GM18858 (cell line): ENCODE results near the gene CLEC10A.
"Not testable (repeated sequence)": the region's sequence is repeated elsewhere in the genome, so short reads cannot be mapped to it uniquely, and the experiment has no call there.

Experiments
- ATAC-seq: cut with Tn5 transposase; IDR thresholded peaks from one replicate; pipeline ENCODE4 v1.9.1; 2021; ENCODE audit not compliant: unreplicated experiment

CLEC10A gene

DNA sequence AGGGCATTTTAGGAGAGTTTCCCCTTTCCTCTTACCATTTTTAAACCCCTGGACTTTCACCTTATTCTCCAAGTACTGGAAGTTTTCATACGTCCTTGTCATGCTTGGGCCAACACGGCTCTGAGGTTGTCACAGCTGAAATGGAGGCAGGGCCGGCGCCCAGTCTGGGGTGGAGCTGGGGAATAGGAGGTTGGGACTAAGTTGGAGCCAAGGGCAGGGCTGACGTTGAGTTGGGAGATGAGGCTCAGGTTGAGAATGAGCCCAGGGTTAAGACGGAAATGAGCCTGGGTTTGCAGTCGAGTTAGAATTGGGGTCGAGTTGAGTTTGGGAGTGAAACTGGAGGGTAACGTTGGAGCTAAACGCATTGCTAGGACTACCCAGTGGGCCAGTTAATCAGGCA is 1.3 kb downstream of the CLEC10A start:
- no peak for ATAC-seq

DNA sequence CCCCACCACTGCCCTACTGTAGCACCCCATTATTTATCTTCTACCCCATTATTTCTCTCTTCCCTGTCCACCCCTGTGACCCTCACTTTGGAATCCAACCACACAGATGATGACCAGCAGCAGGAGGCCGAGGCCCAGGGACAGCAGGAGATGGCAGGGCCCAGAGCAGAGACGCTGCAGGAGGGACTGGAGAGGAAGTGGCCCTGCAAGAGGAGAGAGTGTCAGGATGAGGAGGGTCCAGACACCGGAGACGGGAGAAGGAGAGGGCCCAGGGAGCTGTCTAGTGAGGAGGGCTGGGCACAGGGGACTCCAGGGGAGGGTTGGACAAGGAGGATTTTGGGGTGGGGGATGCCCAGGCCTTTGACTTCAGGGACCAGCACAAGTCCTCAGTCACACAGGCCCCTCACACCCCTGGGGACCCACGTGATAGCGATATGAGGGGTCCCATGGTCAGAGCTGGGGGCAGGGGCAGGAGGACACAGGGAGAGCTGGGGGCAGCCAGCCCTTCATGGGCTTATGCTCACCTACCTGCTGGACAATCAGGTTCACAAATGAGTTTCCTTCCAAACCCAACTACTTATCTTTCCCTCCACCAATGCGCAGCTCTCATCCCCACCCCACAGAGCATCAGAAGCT is 2.0 kb downstream of the CLEC10A start:
- ATAC-seq, result no peak

DNA sequence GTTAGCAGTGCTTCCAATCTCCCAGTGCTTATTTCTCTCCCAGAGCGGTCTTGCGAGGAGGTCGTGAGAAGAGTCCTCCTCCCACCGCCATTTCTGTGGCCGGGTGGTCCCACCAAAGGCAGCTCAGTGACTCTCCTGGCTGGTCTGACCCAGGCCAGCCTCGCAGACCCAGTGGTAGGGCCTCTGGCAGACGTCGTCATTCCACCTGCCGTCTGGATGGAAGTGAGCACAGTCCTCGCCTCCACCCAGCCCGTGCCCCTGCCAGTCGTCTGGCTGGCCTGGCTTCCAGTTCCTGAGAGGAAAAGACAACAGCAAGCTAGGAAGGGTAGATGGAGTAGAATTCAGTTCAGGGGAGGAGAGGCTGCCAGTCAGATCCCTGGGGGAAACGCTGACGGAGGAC is 5.1 kb downstream of the CLEC10A start:
- ATAC-seq, result no peak

DNA sequence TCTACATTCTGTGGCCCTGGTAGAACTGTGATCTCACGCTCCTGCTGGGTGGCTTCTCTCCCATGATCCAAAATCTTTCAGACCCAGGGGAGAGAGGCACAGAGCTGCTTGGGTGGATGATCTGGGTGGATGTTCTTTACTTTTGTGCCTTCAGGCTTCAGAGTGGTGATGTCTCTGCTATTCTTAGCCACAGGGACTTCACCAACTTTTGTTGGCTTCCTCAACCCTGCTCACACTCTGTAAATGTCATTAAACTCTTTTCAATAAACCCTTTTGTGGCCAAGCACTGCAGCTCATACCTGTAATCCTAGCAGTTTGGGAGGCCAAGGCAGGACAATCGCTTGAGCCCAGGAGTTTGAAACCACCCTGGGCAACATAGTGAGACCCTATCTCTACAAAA is 7.6 kb downstream of the CLEC10A start:
- no peak for ATAC-seq

DNA sequence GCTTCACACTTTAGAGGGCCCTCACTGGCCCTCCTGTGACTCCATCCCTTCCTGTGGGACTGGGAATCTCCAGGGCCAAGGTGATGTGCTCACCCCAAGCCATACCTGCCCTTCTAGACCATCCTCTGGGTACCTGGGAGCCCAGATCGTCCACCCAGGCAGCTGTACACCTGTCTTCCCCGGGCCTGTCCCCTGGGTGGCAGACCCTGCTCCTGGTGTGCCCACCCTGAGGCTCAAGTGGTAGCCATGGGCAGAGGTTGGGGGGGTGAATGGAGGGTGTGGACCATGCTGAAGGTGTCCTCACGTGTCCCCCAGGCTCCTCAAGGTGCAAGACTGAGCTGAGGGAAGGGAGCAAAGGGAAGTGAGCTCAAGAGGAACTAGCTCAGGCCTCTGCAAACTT is 9.3 kb downstream of the CLEC10A start:
- ATAC-seq, result no peak

DNA sequence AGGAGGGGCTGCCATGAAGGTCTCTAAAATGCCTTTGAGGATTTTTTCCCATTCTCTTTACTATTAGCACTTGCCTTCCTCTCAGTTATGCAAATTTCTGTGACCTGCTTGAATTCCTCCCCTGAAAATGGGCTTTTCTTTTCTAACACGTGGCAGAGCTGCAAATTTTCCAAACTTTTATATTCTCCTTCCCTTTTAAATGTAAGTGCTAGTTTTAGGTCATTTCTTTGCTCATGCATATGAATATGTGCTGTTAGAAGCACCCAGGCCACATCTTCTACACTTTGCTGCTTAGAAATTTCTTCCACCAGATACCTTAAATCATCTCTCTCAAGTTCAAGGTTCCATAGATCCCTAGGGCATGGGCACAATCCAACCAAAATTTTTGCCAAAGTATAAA is 11.8 kb downstream of the CLEC10A start:
- ATAC-seq, result no peak

DNA sequence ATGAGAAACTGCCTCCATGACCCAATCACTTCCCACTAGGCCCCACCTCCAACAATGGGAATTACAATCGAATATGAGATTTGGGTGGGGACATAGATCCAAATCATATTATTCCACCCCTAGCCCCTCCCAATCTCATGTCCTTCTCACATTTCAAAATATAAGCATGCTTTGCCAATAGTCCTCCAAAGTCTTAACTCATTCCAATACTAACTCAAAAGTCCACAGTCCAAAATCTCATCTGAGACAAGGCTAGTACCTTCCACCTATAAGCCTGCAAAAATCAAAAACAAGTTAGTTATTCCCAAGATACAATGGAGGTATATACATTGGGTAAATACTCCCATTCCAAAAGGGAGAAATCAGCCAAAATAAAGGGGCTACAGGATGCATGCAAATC is 12.9 kb downstream of the CLEC10A start:
- ATAC-seq, result no peak

DNA sequence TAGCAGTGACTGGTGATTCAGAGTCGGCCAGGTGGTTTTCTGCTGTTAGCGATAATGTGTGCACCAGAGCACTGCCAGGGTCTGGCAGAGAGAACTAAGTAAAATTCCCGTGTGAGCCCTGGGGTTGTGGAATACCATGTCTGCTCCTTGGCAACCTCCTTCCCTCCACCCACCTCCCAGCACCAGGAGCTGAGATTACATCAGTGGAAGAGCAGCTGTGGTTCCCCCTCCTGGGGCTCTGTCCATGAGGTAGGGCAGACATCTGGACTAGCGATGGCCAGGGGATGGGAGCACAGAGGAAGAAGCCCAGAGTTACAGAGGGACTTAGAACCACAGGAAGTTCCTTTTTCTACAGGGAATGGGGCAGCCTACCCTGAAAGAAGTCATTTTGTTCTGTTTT is 15.8 kb downstream of the CLEC10A start:
- no peak for ATAC-seq

DNA sequence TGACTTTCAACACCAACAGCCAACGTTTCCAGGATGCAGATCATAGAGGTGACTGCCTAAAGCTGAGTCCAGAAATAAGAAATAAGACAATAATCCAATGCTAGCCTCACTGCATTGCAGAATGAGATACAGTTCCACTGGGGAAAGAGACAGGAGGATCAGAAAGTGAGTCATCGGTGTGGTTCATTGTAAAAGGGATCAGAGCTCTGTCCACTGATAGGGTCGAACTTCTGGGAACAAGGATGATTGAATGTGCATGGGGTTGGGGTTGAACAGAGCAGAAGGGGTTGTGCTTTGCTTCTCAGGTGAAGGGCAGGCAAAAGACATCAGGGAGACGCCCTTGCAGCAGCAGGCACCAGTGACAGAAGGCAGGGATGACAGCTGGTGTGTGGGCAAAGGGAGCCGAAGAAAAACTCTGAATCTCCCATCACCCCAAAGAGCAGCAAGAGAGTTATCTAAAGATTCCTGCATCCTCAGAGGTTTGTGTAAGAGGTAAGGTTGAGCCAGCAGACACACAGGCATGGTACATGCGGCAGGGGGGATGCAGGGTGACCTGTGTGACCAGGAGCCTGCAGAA is 16.4 kb downstream of the CLEC10A start:
- ATAC-seq, result no peak

DNA sequence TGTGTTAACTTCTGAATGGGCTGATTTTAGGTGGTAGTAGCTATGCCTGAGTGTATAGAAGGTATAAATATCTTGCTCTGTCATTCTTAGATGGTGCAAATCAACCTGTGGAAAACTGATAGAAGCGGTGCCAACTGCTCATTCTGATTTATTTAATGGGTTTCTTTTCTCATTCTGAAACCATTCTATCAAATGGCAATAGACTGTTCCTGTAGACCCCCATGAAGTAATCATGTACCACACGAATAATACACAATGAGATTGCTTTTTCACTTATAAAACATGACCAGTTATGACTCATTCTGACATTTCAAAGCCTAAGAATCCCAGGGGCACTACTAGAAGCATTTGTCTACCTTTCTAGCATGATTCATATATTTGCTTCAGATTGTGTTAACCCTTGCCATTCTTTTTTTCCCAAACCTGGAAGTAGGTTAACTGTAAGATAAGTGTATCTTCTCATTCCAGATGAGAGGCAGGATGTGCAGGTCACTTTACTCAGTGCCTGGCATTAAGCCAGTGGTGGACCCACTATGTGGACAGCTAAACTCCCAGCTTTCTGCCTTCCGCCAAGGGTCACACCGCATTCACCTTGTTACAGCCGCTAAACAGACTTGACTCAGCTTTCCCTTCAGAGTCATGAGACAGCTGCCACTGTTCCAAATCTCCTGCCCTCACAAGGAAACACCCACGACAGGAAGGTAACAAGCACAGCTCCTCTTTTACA is 19.7 kb downstream of the CLEC10A start:
- ATAC-seq, result no peak

DNA sequence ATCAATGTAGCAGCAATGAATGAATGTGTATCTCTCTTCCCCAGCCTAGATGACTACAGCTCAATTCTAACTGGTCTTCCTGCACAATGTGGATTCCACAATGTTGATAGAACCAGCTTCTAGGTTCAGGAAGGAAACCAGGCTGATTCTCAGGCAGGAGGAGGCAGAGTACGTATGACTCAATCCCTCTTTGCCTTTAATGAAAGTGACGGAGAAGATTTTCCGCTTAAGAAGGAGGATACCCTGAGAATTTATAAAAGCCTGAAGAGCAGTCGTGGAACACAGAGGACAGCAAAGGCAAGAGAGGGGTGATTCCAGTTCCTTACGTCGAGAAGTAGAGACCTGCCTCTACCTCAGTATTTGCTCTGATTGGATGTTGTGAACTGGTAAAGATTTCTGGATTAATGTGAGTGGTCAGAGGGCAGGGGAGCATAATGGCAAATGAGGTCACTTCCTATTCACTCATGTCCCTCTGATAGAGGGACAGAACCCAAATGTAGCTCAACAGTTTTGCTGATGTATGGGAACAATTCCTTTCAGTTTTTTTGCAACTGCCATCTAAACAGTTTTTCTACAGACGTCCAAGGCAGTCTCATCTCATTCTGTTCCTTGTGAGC is 21.1 kb downstream of the CLEC10A start:
- no peak for ATAC-seq

DNA sequence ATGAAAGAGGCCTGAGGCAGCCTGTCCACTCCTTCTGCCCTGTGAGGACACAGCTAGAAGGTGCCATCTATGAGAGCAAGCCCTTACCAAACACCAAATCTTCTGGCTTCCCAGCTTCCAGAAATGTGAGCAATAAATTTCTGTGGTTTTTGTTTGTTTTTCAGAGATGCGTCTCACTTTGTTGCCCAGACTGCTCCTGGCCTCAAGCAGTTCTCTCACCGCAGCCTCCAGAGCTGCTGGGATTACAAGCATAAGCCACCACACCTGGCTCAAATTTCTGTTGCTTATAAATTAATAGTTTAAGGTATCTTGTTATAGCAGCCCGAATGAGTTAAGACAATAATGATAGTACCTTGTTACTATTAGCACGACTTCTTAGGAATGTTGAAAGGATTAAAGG is 23.7 kb downstream of the CLEC10A start:
- ATAC-seq, result no peak

DNA sequence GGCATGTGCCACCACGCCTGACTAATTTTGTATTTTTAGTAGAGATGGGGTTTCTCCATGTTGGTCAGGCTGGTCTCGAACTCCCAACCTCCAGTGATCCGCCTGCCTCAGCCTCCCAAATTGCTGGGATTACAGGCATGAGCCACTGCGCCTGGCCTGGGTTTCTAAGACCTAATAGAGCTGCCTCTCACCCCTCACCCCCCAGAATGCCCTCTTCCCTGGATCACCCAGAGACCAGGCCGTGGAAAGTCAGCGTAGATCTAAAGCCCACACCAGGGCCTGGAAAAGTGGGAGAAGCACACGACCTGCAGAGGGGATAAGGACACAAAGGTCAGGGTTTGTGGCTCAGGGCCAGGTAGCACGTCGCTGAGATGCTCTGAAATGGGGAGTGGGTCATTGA is 29.5 kb downstream of the CLEC10A start:
- not testable (repeated sequence) for ATAC-seq

DNA sequence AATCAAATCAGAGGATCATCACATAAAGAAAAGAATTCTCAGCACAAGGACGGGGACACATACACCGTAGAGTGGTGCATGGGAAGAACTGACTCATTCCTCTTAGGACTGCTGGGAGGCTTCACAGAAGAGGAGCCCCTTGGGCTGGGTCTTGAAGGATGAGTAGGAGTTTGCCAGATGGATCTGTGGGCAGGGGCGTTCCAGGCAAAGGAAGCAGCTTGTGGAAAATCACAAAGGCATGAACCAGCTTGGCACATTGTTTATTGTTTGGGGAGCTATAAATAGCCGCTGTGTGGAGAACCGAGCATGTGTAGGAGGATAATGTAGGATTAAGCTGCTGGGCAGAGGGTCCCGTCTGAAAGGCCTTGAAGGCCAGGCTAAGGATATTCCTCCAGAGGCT is 31.1 kb downstream of the CLEC10A start:
- ATAC-seq, result no peak

DNA sequence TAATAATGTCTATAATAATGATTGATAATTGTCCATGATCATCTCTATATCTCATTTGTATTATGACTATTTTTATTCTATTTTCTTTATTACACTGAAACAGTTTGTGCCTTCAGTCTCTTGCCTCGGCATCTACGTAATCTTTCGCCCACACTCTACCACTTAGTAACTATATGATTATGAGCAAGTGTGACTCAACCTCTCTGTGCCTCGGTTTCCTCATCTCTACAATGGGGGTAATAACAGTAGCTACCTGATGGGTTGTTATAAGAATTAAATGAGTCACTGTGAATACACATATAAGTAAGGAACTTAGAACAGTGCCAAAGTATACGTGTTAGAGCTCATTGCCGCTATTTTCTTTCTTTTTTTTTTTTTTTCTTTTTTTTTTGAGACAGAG is 32.5 kb downstream of the CLEC10A start:
- ATAC-seq, result no peak

DNA sequence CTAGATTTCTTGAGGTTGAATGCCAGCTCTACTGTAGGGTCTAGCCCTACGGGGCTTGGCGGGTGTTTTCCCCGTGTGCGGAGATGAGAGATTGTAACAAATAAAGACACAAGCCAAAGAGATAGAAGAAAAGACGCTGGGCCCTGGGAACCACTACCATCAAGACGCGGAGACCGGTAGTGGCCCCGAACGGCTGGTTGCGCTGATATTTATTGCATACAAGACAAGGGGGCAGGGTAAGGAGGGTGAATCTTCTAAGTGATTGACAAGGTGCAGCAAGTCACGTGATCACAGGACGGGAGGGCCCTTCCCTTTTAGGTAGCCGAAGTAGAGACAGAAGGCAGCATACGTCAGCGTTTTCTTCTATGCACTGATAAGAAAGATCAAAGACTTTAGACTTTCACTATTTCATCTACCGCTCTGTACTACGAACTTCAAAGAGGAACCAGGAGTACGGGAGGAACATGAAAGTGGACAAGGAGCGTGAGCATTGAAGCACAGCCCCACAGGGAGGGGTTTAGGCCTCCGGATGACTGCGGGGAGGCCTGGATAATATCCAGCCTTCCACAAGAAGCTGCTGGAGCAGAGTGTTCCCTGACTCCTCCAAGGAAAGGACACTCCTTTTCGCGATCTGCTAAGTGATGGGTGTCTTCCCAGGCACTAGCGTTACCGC is 33.2 kb downstream of the CLEC10A start:
- not testable (repeated sequence) for ATAC-seq

DNA sequence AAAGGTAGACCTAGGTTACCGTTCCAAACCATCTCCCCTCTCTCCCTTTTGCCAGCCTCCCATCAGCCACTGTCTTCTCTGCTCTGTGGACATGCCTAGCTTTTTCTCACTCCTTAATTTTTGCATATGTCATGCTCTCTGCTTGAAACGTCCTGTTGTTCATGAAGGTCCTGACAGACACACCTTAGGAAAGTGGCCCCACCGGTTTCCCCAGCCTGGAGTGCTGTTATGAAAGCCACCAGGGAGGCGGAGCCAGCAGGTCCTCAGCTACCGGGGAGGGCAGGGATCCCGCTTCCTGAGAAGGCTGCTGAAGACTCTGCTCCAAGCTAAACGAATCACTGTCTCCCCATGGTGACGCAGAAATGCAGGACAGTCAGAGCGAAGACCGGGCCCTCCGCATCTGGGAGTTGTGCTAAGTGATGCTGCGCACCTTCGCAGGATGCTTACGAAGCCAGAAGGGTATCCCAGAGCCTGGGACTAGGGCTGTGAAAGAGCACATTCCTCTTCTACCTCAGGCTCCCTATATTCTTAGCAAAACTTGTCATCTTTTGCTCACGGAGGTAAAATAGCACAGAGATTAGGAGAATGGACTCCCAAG is 33.8 kb downstream of the CLEC10A start:
- no peak for ATAC-seq

DNA sequence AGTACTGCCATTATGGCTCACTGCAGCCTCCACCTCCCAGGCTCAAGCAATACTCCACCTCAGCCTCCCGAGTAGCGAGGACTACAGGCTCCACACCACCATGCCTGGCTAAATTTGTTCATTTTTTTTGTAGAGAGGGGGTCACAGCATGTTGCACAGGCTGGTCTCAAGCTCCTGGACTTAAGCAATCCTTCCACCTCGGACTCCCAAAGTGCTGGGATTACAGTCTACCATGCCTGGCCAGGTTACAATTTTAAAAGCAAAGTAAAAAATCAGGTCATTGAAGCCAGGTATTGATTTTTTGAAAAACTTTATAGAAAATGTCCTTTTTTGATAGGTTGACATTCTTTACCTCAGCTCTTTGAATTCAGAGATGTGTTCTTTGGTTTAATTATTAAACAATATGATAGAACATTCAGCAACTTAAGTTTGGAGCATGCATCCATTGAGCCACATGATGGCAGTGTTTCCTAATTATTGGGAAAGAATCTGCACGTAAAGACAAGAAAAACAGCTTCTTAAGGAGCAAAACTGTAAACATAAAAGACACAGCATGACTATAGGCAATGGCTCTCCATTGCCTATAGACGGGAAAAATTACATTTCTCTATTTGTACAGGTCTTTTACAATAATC is 34.4 kb downstream of the CLEC10A start:
- no peak for ATAC-seq

DNA sequence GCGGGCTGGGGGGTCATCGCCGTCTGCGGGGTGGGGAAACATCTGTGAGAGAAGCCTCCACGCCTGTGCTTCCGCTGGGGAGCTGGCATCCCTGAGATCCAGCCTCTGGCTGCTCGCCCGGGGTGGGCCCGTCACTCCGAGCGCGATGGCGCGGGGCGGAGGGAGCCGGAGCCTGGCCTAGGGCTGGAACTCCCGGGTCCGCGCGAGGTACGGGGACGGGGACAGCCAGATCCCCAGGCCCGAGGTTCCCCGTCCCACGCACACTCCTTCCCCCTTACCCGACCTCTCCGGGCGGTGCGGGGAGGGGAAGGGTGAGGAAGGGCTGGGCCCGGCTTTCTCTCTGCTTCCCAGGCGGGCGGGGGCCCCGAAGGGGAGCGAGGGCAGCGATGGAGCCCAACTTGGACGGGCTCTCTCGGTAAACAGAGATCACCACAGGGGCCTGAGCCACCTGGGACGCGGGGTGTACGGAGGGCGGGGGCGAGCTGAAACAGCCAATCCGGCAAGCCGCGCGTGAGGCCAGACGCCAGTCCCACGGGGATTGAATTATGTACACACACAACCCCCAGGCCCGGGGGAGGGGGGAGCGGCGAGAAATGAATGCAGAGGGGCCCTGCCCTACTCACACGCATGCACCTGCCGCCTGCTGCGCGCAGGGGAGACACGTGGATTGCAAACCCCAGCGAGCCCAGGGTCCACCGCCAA is 36.4 kb downstream of the CLEC10A start, which contains the start of gene SLC16A11:
TSS of gene SLC16A11 (minus strand) at position 596 of the 702 bp plus-strand sequence. CDS start at position 17, 579 bp downstream.
- ATAC-seq, result no peak

DNA sequence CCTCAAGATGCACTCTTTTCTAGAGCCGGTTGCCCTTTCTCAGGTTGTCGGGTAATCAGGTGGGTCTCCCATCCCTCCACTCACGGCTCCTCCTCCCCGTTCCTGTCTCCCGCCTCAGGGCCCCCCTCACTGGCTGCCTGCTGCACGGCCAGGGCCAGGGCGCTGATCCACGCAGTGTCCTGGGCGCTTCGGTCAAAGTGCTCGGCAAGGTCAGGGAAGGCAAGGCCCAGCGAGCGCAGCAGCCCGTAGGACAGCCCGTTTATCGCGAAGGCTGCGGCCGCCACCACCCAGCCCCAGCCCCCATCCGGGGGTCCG is 36.9 kb downstream of the CLEC10A start:
- ATAC-seq, result no peak
